ENCODE measurements around the gene SPATC1L.
"Not testable (repeated sequence)": the region's sequence is repeated elsewhere in the genome, so short reads cannot be mapped to it uniquely, and the experiment has no call there.

SPATC1L gene

GRCh38 chr21:46142582-46143473, 41.4 kb downstream of the SPATC1L start:
- peak; percentile 12 for DNase-seq (ENCODE audit: low read depth, low spot score)
- no peak overlapping the region for H3K4me3 ChIP-seq (ENCODE audit: low read length)

- no peak overlapping the region for H3K4me3 ChIP-seq (ENCODE audit: low read length)
- DNase-seq (ENCODE audit: low read depth, low spot score), result no peak
These were observed 42.3 kb downstream of the SPATC1L start for GRCh38 chr21:46141767-46142581.

GRCh38 chr21:46140352-46141003, 43.8 kb downstream of the SPATC1L start:
- not testable (repeated sequence) for DNase-seq (ENCODE audit: low read depth, low spot score); H3K4me3 ChIP-seq (ENCODE audit: low read length)

GRCh38 chr21:46139686-46140085, 44.6 kb downstream of the SPATC1L start:
- no peak overlapping the region for H3K4me3 ChIP-seq (ENCODE audit: low read length)
- no peak for DNase-seq (ENCODE audit: low read depth, low spot score)

GRCh38 chr21:46138383-46138970, 45.8 kb downstream of the SPATC1L start:
- H3K4me3 ChIP-seq (ENCODE audit: low read length), result no peak overlapping the region
- DNase-seq (ENCODE audit: low read depth, low spot score), result no peak

GRCh38 chr21:46137908-46138307, 46.4 kb downstream of the SPATC1L start:
- H3K4me3 ChIP-seq (ENCODE audit: low read length), result no peak overlapping the region
- DNase-seq (ENCODE audit: low read depth, low spot score), result no peak

- DNase-seq (ENCODE audit: low read depth, low spot score), result no peak
- no peak overlapping the region for H3K4me3 ChIP-seq (ENCODE audit: low read length)
These were observed 47.4 kb downstream of the SPATC1L start for GRCh38 chr21:46136739-46137349.

- no peak for DNase-seq (ENCODE audit: low read depth, low spot score)
- H3K4me3 ChIP-seq (ENCODE audit: low read length), result no peak overlapping the region
These were observed 48.4 kb downstream of the SPATC1L start for GRCh38 chr21:46135782-46136395.

GRCh38 chr21:46131838-46132651, 52.2 kb downstream of the SPATC1L start:
- no peak overlapping the region for H3K4me3 ChIP-seq (ENCODE audit: low read length)
- no peak for DNase-seq (ENCODE audit: low read depth, low spot score)

- H3K4me3 ChIP-seq (ENCODE audit: low read length), result no peak overlapping the region
- DNase-seq (ENCODE audit: low read depth, low spot score), result no peak
These were observed 52.7 kb downstream of the SPATC1L start for GRCh38 chr21:46131588-46131837.

GRCh38 chr21:46130831-46131587, 53.2 kb downstream of the SPATC1L start:
- no peak for DNase-seq (ENCODE audit: low read depth, low spot score)
- no peak overlapping the region for H3K4me3 ChIP-seq (ENCODE audit: low read length)

GRCh38 chr21:46129846-46130651, 54.2 kb downstream of the SPATC1L start:
- no peak for DNase-seq (ENCODE audit: low read depth, low spot score)
- H3K4me3 ChIP-seq (ENCODE audit: low read length), result no peak overlapping the region

- no peak overlapping the region for H3K4me3 ChIP-seq (ENCODE audit: low read length)
- DNase-seq (ENCODE audit: low read depth, low spot score), result no peak
These were observed 55.2 kb downstream of the SPATC1L start for GRCh38 chr21:46128933-46129571.

- no peak for DNase-seq (ENCODE audit: low read depth, low spot score)
- H3K4me3 ChIP-seq (ENCODE audit: low read length), result no peak overlapping the region
These were observed 55.9 kb downstream of the SPATC1L start for GRCh38 chr21:46128106-46128932.

Measured in Jurkat, Clone E6-1 (cell line).